Neural crest cell (in vitro differentiated cells): Measurements from ENCODE around the gene GLG1. TPM values are rescaled to one million over a fixed set of nuclear protein-coding genes. Genes with fewer than 3 reads are reported as not detected.

Experiments used
- DNase-seq: peaks from one replicate; pipeline ENCODE4 v3.0.0; 2021; ENCODE audit warnings: low read depth, mixed read lengths, low spot score
- H3K27ac Mint-ChIP-seq: one replicate; pipeline ENCODE4 v1.8.0; 2021; ENCODE audit warnings: mild to moderate bottlenecking, mixed read lengths; ENCODE audit not compliant: unreplicated experiment
- H3K27me3 Mint-ChIP-seq: 2 replicates; pipeline ENCODE4 v1.8.0; 2021; ENCODE audit warnings: low read depth, mild to moderate bottlenecking, mixed read lengths
- H3K36me3 Mint-ChIP-seq: 2 replicates; pipeline ENCODE4 v1.8.0; 2021; ENCODE audit warnings: low read depth, mild to moderate bottlenecking, mixed read lengths
- H3K4me1 Mint-ChIP-seq: 2 replicates; pipeline ENCODE4 v1.8.0; 2021; ENCODE audit warnings: mixed read lengths
- H3K4me3 Mint-ChIP-seq: one replicate; pipeline ENCODE4 v1.8.0; 2021; ENCODE audit warnings: mild to moderate bottlenecking, mixed read lengths
- H3K9me3 Mint-ChIP-seq: 2 replicates; pipeline ENCODE4 v1.8.0; 2021; ENCODE audit warnings: mixed read lengths
- CTCF ChIP-seq: fragments of 200-600 bp; sonication (generic); conservative IDR thresholded peaks from 2 replicates; pipeline ENCODE4 v1.5.0; 2021; ENCODE audit warnings: antibody characterized with exemption, mild to moderate bottlenecking
- total RNA-seq: library from RNA; stranded (reverse); gene quantifications from 2 replicates; pipeline ENCODE4 v1.2.1, GENCODE V29; 2021

Gene GLG1
- total RNA-seq, 1 donor from 2014 or later: 117 TPM

GRCh38 chr16:74578838-74579237, 28.1 kb downstream of the GLG1 start:
- no peak for DNase-seq
- H3K4me3 Mint-ChIP-seq: no peak overlapping the region
- no peak overlapping the region for H3K27ac Mint-ChIP-seq
- no peak for TF ChIP-seq CTCF
- no peaks in the 10 kb centered on the region for H3K27me3 Mint-ChIP-seq
- H3K36me3 Mint-ChIP-seq: no peaks in the 10 kb centered on the region
- H3K9me3 Mint-ChIP-seq: peaks cover 2% of the 10 kb centered on the region
- H3K4me1 Mint-ChIP-seq: peaks cover 30% of the 10 kb centered on the region

- Mint-ChIP-seq H3K9me3 (peaks cover 2% of the 10 kb centered on the region), H3K27me3 (no peaks in the 10 kb centered on the region), H3K36me3 (no peaks in the 10 kb centered on the region), H3K27ac (no peak overlapping the region), H3K4me1 (peaks cover 28% of the 10 kb centered on the region), H3K4me3 (no peak overlapping the region)
- DNase-seq: no peak
- no peak for TF ChIP-seq CTCF
Observed at GRCh38 chr16:74578433-74578832, 28.5 kb downstream of the GLG1 start.

GRCh38 chr16:74577882-74578366, 29.0 kb downstream of the GLG1 start:
- H3K27ac Mint-ChIP-seq: no peak overlapping the region
- H3K36me3 Mint-ChIP-seq: no peaks in the 10 kb centered on the region
- peaks cover 26% of the 10 kb centered on the region for H3K4me1 Mint-ChIP-seq
- H3K4me3 Mint-ChIP-seq: no peak overlapping the region
- no peak for DNase-seq
- H3K9me3 Mint-ChIP-seq: peaks cover 1% of the 10 kb centered on the region
- H3K27me3 Mint-ChIP-seq: no peaks in the 10 kb centered on the region
- TF ChIP-seq CTCF: no peak

- Mint-ChIP-seq H3K27ac (no peak overlapping the region), H3K27me3 (no peaks in the 10 kb centered on the region), H3K4me3 (no peak overlapping the region), H3K9me3 (no peaks in the 10 kb centered on the region), H3K4me1 (peaks cover 31% of the 10 kb centered on the region), H3K36me3 (no peaks in the 10 kb centered on the region)
- TF ChIP-seq CTCF: no peak
- DNase-seq: no peak
Observed at GRCh38 chr16:74575807-74576643, 30.9 kb downstream of the GLG1 start.

- no peak for DNase-seq
- TF ChIP-seq CTCF: peak; percentile 17
- Mint-ChIP-seq H3K36me3 (no peaks in the 10 kb centered on the region), H3K27me3 (no peaks in the 10 kb centered on the region), H3K4me1 (peaks cover 29% of the 10 kb centered on the region), H3K27ac (no peak overlapping the region), H3K4me3 (no peak overlapping the region), H3K9me3 (no peaks in the 10 kb centered on the region)
Observed at GRCh38 chr16:74575175-74575806, 31.6 kb downstream of the GLG1 start.
